ENCODE data around the gene BABAM2.

Gene BABAM2

GRCh38 chr2:28346587-28346986 is 456.1 kb downstream of the BABAM2 start:
- no peak for DNase-seq (ENCODE audit: low read depth)

GRCh38 chr2:28347193-28347592 is 456.7 kb downstream of the BABAM2 start:
- DNase-seq (ENCODE audit: low read depth) = no peak

DNA sequence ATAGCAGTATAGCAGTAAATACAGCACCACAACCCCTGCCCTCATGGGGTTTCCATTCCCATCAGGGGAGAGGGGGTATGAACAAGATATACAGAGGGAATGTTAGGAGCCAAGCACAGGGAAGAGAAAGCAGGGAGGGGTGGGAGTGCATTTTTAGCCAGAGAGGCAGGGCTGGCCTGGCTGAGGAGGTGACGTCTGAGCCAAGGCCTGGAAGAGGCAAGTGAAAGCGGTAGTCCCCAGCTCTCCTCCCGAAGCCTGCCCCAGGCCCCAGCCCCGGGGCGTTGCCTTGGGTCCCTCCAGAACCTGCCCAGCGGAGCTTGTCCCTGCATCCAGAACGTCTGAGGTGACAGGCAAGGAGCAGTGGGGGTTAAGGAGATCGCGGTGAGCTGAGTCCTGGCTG is 457.1 kb downstream of the BABAM2 start:
- DNase-seq (ENCODE audit: low read depth) = no peak

DNA sequence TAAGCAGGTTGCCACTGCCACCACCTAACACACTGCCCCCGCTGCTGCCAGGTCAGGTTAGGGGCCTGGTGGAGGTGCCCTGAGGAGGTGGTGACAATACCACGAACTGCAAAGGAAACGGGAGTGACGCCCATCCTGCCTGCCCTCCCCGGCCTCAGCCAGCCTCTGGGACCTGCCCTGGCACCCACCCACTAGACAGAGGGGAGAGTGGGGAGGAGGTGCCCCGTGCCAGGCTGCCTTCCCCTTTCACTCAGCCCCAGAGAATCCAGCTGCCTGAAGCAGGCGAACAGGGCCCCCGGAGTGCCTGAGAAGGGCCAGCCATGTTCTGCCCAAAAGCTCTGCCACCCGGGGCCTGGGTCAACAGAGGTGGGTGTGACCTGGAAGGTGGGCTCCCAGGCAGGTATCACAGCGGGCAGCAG is 457.6 kb downstream of the BABAM2 start:
- DNase-seq (ENCODE audit: low read depth) = peak; percentile 24

DNA sequence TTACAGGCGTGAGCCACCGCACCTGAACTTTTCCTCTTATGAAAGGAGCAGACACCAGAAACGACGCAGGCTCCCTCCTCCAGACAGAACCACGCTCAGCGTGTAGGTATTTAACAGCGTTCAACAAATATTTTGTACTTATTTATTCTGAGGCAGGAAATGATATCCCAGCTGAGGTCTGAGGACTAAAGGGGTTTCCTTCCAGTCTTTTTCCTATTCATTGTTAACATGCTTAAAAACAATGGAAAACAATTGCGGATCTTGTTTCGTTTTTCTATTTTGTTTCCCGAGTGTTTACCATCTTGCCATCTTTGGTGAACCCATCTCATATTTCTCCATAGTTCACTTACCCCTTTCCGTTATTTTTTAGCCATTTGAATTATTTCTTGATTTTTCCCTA is 458.4 kb downstream of the BABAM2 start:
- DNase-seq (ENCODE audit: low read depth) = no peak

DNA sequence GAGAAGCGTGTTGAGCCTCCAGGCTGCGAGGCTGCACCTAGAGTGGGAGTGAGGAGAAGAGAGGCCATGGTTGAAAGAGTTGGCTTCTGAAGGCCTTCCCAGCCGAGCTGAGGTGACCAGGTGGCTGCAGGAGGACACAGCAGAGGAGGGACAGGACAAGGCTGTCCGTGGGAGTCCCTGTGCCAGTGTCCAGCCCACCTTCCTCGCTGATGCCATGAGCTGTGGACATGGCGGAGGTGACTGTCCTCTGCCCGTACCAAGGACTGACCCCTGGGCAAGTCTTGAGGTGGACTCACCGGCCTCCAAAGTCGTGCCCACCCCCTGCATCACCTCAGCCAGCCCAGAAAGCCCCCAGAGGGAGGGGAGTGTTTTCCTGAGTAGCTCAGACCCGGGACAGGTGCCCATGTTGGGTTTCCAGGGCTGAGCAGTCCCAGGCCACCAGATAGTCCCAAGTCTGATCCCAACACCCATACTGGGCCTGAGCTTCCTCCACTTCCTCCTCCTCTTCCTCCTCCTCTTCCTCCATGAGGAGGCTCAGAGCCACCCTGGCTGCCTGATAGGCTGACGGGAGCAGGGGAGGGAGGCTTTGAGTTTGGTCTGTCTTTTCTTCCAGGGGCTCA is 459.1 kb downstream of the BABAM2 start:
- DNase-seq (ENCODE audit: low read depth) = no peak

- DNase-seq (ENCODE audit: low read depth) = no peak
Measured at GRCh38 chr2:28350196-28350595, 459.7 kb downstream of the BABAM2 start.

DNA sequence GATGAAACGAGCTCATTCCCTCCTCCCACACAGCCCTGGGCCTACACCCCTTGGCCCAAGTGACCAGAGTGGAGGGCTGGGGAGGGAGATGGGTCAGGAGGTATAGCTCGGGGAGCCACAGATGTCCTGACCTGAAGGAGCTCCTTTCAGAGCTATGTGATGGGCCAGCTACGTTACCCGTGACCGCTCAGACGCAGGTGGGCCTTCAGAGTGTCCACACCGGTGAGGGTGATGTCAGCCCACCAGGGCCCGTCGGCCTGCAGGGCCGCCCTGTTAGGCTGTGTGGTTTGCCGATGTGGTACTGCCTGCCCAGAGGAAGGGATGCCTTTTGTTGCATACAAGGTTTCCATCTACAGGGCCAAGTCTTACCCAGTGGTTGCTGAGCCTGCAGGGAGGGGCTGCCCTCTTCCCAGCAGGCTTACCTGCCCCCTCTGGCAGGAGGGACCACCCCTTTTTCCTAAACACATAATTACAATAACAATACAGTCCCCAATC is 460.3 kb downstream of the BABAM2 start:
- no peak for DNase-seq (ENCODE audit: low read depth)

- no peak for DNase-seq (ENCODE audit: low read depth)
Measured at GRCh38 chr2:28351621-28352020, 461.1 kb downstream of the BABAM2 start.

DNA sequence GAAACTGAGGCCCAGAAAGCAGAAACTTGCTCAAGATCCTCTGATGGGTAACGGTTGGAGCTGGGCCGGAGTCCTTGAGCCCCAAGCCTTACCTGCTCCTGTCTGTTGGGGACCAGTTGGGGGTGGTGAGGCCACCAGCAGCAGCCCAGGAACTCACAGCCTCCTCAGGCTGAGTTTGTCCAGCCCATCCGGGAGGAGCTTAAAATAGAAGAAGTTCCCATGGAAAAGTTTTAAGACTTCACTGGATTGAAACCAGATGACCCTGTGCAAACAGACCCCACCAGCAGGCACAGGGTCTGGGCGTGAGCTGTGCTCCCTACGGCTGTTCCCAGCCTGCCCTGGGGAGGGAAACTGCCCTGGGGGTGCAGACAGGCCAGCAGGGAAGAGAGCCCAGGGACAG is 461.6 kb downstream of the BABAM2 start:
- no peak for DNase-seq (ENCODE audit: low read depth)

DNA sequence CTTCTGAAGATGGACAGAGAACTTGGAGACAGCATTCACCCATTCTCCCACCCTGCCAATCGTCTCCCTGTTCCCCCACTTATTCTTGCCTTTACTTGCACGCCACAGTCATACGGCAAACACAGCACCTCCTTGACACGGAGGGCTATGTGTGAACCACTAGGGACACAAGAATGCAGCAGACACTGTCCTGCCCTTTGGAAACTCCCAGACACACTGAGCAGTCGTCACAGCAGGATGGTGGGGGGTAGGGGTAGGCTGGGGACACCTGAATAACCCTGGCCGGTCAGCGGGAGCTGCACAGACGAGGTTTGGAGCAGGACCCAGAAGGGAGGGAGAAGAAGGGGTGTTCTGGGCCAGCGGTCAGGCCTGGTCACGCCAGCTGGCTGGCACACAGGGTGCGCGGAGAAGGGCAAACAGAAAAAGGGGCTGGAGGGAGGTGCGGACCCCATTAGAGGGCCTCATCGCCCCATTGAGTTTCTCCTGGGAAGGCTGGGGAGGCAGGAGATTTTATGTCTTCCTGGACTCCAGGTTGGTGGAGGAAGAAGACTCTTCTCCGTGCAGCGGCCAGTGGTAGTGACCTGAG is 462.2 kb downstream of the BABAM2 start:
- DNase-seq (ENCODE audit: low read depth) = no peak

- no peak for DNase-seq (ENCODE audit: low read depth)
Measured at GRCh38 chr2:28354920-28355520, 464.5 kb downstream of the BABAM2 start.

GRCh38 chr2:28355521-28356094 is 465.1 kb downstream of the BABAM2 start:
- DNase-seq (ENCODE audit: low read depth) = no peak

GRCh38 chr2:28356095-28356911 is 465.8 kb downstream of the BABAM2 start:
- DNase-seq (ENCODE audit: low read depth) = no peak

- DNase-seq (ENCODE audit: low read depth) = no peak
Measured at GRCh38 chr2:28357055-28357454, 466.5 kb downstream of the BABAM2 start.

DNA sequence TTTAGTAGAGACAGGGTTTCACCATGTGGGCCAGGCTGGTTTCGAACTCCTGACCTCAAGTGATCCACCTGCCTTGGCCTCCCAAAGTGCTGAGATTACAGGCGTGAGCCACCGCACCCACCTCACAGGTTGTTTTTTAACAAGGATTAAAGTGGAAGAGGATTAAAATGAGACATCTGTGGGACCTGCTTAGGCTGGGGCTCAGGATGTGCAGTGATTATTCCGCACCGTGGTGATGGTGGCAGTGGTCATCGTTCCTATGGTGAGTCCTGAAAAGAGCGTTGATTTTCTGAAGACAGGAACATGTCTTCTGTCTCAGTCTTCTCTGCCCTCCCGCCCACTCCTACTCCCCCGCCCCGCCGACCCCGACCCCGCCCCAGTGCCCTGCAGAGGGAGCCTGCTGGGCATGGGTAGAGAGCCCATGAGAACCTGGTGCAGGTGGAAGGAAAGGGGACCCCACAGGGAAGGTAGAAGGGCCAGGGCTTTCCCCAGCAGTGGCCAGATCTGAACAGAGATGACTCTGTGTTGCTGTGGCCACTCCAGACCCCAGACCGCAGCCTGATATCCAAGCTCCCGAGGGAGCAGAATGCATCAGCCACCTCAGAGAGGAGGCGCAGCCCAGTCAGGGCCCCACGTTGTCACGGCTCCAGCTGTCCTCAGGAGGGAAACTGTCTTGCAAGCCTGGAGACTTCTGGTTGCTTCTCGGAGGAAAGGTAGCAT is 467.6 kb downstream of the BABAM2 start:
- no peak for DNase-seq (ENCODE audit: low read depth)

GRCh38 chr2:28358668-28359201 is 468.2 kb downstream of the BABAM2 start:
- no peak for DNase-seq (ENCODE audit: low read depth)

GRCh38 chr2:28359222-28360057 is 468.9 kb downstream of the BABAM2 start:
- DNase-seq (ENCODE audit: low read depth) = peak; percentile 59

GRCh38 chr2:28360058-28360717 is 469.7 kb downstream of the BABAM2 start:
- no peak for DNase-seq (ENCODE audit: low read depth)

DNA sequence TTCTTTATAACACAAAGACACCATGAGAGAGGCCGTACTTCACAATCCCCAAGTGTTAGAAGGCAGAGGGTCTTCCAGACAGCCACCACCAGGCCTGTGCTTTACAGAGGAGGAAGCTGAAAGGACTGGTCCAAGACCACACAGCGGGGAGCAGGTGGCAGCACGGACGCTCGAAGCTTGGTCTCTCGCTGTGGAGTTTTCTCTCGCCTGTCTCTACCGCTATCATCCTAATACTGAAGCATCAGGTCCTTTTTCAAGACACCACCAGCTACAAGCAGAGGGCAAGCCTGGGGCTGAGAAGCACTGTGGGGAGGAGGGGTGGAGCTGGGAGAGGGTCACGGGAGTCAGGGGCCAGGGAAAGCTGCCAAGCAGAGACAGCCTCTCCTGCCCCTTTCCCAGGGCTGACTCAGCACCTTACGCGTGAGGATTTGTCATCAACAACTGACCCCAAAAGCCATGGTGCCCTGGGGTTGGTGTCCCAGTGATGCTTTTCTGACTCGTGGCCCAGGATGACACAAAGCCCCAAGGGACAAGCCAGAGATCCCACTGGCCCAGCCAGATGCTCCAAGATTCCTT is 470.3 kb downstream of the BABAM2 start:
- DNase-seq (ENCODE audit: low read depth) = no peak
